GM12873 (cell line): ENCODE data around the gene TMEM54.
A peak's percentile ranks its signal among the peaks of the same experiment; 100 is the strongest.

Experiments
- TF ChIP-seq, protein P1 (sequence below): IDR thresholded peaks from 2 replicates; pipeline ENCODE4 v1.5.1; 2012; ENCODE audit warnings: low read depth, mild to moderate bottlenecking, moderate library complexity, low read length, control low read depth; ENCODE audit not compliant: insufficient read depth; ENCODE audit errors: missing control alignments

Gene TMEM54

DNA sequence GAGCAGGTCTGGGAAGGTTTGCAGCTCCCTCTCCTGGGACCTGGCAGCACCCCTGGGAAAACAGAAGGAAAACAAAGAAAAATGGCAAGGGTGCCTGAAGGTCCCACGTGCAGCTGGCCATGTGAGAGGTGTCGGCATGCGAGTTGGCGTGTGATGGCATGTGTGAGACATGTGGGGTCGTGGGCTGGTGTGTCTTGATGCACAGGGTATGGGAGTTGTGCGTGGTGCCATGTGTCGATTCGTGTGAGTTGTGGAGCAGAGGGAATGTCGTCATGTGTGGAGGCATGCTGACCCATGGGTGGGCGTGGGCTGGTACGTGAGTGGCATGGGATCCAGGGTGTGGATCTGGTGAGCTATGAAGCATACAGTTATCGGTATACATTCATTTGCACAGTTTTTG lies 13.6 kb downstream of the TMEM54 start:
- TF ChIP-seq, protein P1, sequence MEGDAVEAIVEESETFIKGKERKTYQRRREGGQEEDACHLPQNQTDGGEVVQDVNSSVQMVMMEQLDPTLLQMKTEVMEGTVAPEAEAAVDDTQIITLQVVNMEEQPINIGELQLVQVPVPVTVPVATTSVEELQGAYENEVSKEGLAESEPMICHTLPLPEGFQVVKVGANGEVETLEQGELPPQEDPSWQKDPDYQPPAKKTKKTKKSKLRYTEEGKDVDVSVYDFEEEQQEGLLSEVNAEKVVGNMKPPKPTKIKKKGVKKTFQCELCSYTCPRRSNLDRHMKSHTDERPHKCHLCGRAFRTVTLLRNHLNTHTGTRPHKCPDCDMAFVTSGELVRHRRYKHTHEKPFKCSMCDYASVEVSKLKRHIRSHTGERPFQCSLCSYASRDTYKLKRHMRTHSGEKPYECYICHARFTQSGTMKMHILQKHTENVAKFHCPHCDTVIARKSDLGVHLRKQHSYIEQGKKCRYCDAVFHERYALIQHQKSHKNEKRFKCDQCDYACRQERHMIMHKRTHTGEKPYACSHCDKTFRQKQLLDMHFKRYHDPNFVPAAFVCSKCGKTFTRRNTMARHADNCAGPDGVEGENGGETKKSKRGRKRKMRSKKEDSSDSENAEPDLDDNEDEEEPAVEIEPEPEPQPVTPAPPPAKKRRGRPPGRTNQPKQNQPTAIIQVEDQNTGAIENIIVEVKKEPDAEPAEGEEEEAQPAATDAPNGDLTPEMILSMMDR = no peak

- TF ChIP-seq, protein P1 = no peak
These were observed 14.3 kb downstream of the TMEM54 start for GRCh38 chr1:32886828-32887414.

DNA sequence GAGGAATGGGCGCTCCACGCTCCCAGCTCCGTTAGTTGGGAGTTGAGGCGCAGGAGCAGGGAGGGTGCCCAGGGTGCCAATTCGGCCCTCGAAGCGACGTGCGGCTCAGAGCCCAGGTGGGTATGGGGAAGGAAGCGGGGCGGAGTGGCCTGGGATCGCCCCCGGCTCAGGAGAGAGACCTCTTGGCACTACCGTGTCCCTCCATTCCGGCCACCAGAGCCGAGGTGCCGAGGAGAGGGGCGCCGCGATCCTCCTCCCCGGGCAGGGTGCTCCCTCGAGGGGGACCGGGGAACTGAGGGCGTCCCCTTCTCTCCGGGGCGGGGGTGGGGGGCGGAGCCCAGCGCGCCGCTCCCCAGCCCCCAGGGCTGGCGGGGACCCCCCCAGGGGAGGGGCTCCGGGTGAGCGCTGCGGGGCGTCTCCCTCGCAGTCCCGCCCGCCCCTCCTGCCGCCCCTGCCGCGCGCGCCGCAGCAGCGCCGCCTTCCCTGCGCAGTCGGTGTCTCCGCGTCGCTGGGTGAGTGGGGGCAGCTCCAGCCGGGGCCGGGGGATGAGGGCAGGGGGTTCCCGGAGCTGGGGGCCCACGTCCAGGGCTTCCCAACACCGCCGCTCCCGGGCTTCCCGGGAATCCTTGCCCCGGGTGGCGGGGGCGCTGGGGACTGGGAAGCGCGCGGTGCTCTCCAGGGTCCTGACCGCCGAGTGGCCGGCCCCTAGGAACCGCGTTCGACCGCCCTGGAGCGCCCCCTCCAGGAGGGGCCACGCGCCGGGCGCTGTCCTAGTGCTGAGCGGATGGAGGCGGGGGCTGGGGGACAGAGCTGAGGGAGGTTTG lies 15.0 kb downstream of the TMEM54 start, which contains the start of gene HPCA:
Gene HPCA (plus strand): TSS at position 488 of the 824 bp plus-strand sequence. CDS start 2,408 bp downstream, outside the sequence.
- TF ChIP-seq, protein P1 = peak; percentile 52

DNA sequence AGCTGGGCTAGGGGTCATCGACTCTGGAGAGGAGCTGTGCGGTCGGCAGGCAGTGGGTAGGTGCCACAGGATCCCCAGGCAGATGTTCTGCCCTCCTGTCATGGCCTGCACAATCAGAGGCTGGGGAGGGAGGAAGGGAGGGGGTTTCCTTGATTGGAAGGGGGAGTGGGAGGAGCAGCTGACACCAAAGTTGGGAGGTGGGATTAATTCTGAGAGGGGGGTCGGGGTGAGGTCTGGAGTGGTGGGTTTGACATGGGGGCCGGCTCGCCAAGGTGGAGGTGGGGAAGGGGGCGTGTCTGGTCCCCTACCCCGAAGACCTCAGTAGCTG lies 15.5 kb downstream of the TMEM54 start:
- TF ChIP-seq, protein P1 = no peak

DNA sequence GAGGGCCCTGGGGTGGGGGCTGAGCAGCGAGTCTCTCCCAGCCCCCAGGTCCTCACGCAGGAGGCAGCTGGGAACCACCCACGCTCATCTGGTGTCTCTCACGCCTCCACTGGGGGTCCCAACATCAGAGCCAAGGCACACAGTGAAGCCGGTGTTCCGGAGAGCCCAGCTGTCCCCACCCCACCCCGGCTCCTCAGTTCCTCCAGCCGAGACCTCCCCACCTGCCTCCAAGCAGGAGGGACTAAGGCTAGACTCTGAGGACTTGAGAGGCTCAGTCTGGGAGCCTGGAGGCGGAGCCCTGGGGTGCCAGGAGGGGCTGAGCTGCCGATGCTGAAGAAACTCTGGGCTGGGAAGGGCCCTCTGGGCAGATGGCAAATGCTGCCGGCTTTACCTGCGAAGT lies 16.5 kb downstream of the TMEM54 start:
- TF ChIP-seq, protein P1 = no peak

DNA sequence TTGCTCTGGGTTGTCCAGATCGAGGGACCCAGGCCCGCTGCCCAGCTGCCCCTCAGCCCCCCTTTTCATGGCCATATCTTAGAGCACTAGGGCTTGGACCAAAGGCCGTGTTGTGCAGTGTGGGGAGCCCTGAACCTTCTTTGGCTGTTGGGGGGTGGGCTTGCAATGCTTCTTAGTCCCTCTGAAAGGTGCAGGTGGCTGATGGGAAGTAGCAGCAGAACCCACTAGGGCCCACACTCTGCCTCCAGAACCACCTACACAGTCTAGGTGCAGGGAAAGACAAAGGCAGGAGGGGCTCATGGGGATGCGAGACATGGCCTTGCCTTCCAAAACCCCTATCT lies 17.2 kb downstream of the TMEM54 start:
- TF ChIP-seq, protein P1 = no peak

- TF ChIP-seq, protein P1 = no peak
These were observed 17.7 kb downstream of the TMEM54 start for GRCh38 chr1:32883338-32884031.
